K562 (cell line): ENCODE data around the gene ATL2. TPM values are rescaled to one million over a fixed set of nuclear protein-coding genes. Genes with fewer than 3 reads are reported as not detected.

Source experiments
- ATAC-seq: fragments of 200-7000 bp; cut with Tn5 transposase; 3 replicates; pipeline ENCODE4 v1.9.1; 2020; ENCODE audit warnings: moderate library complexity
- BruUV-seq: library from RNA; stranded (reverse); fragments of 400-500 nt; replicated peaks from 2 replicates; lab custom pipeline; 2021; lab: Mats Ljungman, UMichigan
- CTCF ChIA-PET: fragments of 300-600 bp; formaldehyde crosslinking; extraction: SDS; loops from one replicate; lab custom pipeline; 2021; ENCODE audit warnings: low intra/inter-chr PET ratio; lab: Yijun Ruan, JAX
- POLR2A ChIA-PET: fragments of 300-600, 350-650 bp; sonication (Branson Sonifier 250); formaldehyde crosslinking; extraction: SDS; loops from one replicate; lab custom pipeline; 2021; ENCODE audit warnings: antibody characterized with exemption, inconsistent platforms; lab: Yijun Ruan, JAX
- DNase-seq, 4 experiments: peaks; one replicate each; pipeline versions ENCODE4 v3.0.0 to v3.0.0-alpha.2; 2011 to 2018; ENCODE audit warnings: low spot score in 3 of 4, mixed read lengths in 3 of 4; ENCODE audit errors: extremely low read depth in 1 of 4
- FAIRE-seq: peaks from 2 replicates; lab custom pipeline; 2011; peaks lifted over from hg19 to GRCh38; lab: Jason Lieb, UNC
- H2AFZ ChIP-seq: 2 replicates; pipeline ENCODE4 v1.6.0; 2011; ENCODE audit warnings: low read depth, low read length, control low read depth, inconsistent platforms
- H3K27ac ChIP-seq: fragments of 200-600 bp; 3 replicates; pipeline ENCODE4 v1.8.0; 2011; ENCODE audit warnings: low read depth, mild to moderate bottlenecking, control low read depth, inconsistent platforms, low read length, moderate library complexity, mixed read lengths; ENCODE audit errors: extremely low read depth
- H3K27me3 ChIP-seq, 2 experiments: fragments of 300-600 bp in 1 of 2; 2 replicates in 1 of 2; 3 replicates in 1 of 2; pipeline versions ENCODE4 v1.6.0 to v1.8.0; 2011; ENCODE audit warnings: inconsistent platforms in 2 of 2, low read length in 2 of 2, mild to moderate bottlenecking in 1 of 2, mixed read lengths in 1 of 2, moderate library complexity in 1 of 2; ENCODE audit not compliant: control insufficient read depth in 2 of 2, insufficient read depth in 2 of 2
- H3K36me3 ChIP-seq: fragments of 300-600 bp; 3 replicates; pipeline ENCODE4 v1.8.0; 2011; ENCODE audit warnings: mild to moderate bottlenecking, low read length, inconsistent platforms; ENCODE audit not compliant: control insufficient read depth, insufficient read depth
- H3K4me1 ChIP-seq, 2 experiments: fragments of 200-600 bp in 1 of 2; replicated peaks in 1 of 2; 2 replicates in 1 of 2; 3 replicates in 1 of 2; pipeline versions ENCODE4 v1.5.1 to v1.8.0; 2011; ENCODE audit warnings: inconsistent platforms in 2 of 2, low read length in 2 of 2, mild to moderate bottlenecking in 1 of 2, mixed read lengths in 1 of 2, moderate library complexity in 1 of 2; ENCODE audit not compliant: control insufficient read depth in 2 of 2, insufficient read depth in 2 of 2
- H3K4me2 ChIP-seq: 2 replicates; pipeline ENCODE4 v1.6.1; 2011; ENCODE audit warnings: low read length, control low read depth, inconsistent platforms, mixed read lengths; ENCODE audit not compliant: insufficient read depth
- H3K4me3 ChIP-seq: fragments of 200-600 bp; sonication (generic), shearing (Covaris generic); 2 replicates; pipeline ENCODE4 v1.5.1; 2016; ENCODE audit warnings: control low read depth, inconsistent platforms
- H3K79me2 ChIP-seq: fragments of 200-600 bp; 3 replicates; pipeline ENCODE4 v1.8.0; 2011; ENCODE audit warnings: low read length, inconsistent platforms; ENCODE audit not compliant: control insufficient read depth, insufficient read depth
- H3K9ac ChIP-seq, 2 experiments: 2 replicates each; pipeline versions ENCODE4 v1.6.0 to v1.6.1; 2011; ENCODE audit warnings: low read depth in 2 of 2, low read length in 2 of 2, control low read depth in 1 of 2, inconsistent platforms in 1 of 2, mild to moderate bottlenecking in 1 of 2, mixed read lengths in 1 of 2; ENCODE audit not compliant: insufficient read depth in 1 of 2
- H3K9me1 ChIP-seq: one replicate; pipeline ENCODE4 v1.6.0; 2011; ENCODE audit warnings: inconsistent platforms, mild to moderate bottlenecking, low read length, moderate library complexity; ENCODE audit not compliant: control insufficient read depth, insufficient read depth
- H3K9me3 ChIP-seq: replicated peaks from 2 replicates; pipeline ENCODE4 v1.5.1; 2011; ENCODE audit warnings: low read depth, low read length, inconsistent platforms; ENCODE audit not compliant: control insufficient read depth, insufficient read depth
- H4K20me1 ChIP-seq: replicated peaks from 2 replicates; pipeline ENCODE4 v1.6.1; 2011; ENCODE audit warnings: low read length, inconsistent platforms, mixed read lengths; ENCODE audit not compliant: control insufficient read depth, insufficient read depth
- ARHGAP35 ChIP-seq: fragments of 450-650 bp; IDR thresholded peaks from 2 replicates; pipeline ENCODE4 v1.6.1; 2018; ENCODE audit not compliant: partially characterized antibody
- ETS2 ChIP-seq: IDR thresholded peaks from 2 replicates; pipeline ENCODE4 v1.6.1; 2016; ENCODE audit warnings: borderline replicate concordance, missing genetic modification characterization, mild to moderate bottlenecking, moderate library complexity, missing compliant biosample characterization; ENCODE audit not compliant: poor library complexity, severe bottlenecking
- HMGN3 ChIP-seq: IDR thresholded peaks from 2 replicates; pipeline ENCODE4 v1.6.1; 2011; ENCODE audit warnings: borderline replicate concordance, low read depth, mild to moderate bottlenecking, mixed read lengths, low read length; ENCODE audit not compliant: insufficient read length; ENCODE audit errors: extremely low read depth
- POLR2A ChIP-seq: fragments of 450-650 bp; conservative IDR thresholded peaks from 2 replicates; pipeline ENCODE4 v1.6.1; 2016
- POLR2AphosphoS5 ChIP-seq: IDR thresholded peaks from 2 replicates; pipeline ENCODE4 v1.6.1; 2011; ENCODE audit warnings: mild to moderate bottlenecking, low read depth, low read length, moderate library complexity; ENCODE audit not compliant: control insufficient read depth, insufficient read depth
- POLR2G ChIP-seq: fragments of 200-400 bp; formaldehyde crosslinking; IDR thresholded peaks from 2 replicates; pipeline ENCODE4 v1.6.1; 2017; ENCODE audit warnings: low read depth, mild to moderate bottlenecking, antibody characterized with exemption, low read length, moderate library complexity
- RFX5 ChIP-seq: IDR thresholded peaks from 2 replicates; pipeline ENCODE4 v1.6.1; 2011; ENCODE audit warnings: low read depth, mild to moderate bottlenecking, improper control_type of control experiment, low read length
- SUPT5H ChIP-seq: fragments of 450-650 bp; IDR thresholded peaks from 2 replicates; pipeline ENCODE4 v1.6.1; 2016
- ZBTB11 ChIP-seq, 3 experiments: fragments of 200-800 bp in 1 of 3; fragments of 250-450 bp in 1 of 3; fragments of 450-650 bp in 1 of 3; sonication (Bioruptor Pico) in 1 of 3; sonication (Bioruptor generic) in 1 of 3; formaldehyde crosslinking in 1 of 3; IDR thresholded peaks; 2 replicates each; pipeline versions ENCODE4 v1.6.1 to v1.8.0; 2016 to 2022; ENCODE audit warnings: mild to moderate bottlenecking in 2 of 3, missing genetic modification characterization in 2 of 3, missing compliant biosample characterization in 1 of 3, moderate library complexity in 1 of 3
- ZNF184 ChIP-seq: sonication (generic); formaldehyde crosslinking; IDR thresholded peaks from 2 replicates; pipeline ENCODE4 v1.5.0; 2020; ENCODE audit warnings: missing genetic modification reagents
- ZNF717 ChIP-seq: fragments of 250-450 bp; sonication (Bioruptor Pico); IDR thresholded peaks from 2 replicates; pipeline ENCODE4 v1.5.0; 2021
- WGBS: fragments of 100-300 bp; shearing (Covaris generic); methylation state at CpG from one replicate; pipeline ENCODE4 v1.1.6; 2016; ENCODE audit warnings: low coverage, mixed read lengths; ENCODE audit not compliant: insufficient coverage; ENCODE audit errors: missing lambda C conversion rate; 5-methylcytosine and 5-hydroxymethylcytosine counted together
- in situ Hi-C: fragments of 300-500 bp; cut with MboI; formaldehyde crosslinking; loops from 4 replicates; pipeline ENCODE4 v1.15.0; 2018; ENCODE audit warnings: inconsistent platforms, mixed read lengths
- intact Hi-C: fragments of 100-400 bp; cut with micrococcal nuclease; formaldehyde crosslinking; loops from 2 replicates; pipeline ENCODE4 v1.14.2; 2022
- polyA plus RNA-seq, 8 experiments: library from polyadenylated mRNA; depleted of rRNA in 4 of 8; stranded (reverse) in 5 of 8; unstranded in 3 of 8; fragments of >200 nt; fragmentation: Nextera tagmentation in 2 of 8; fragmentation: Illumina TruSeq in 1 of 8; extraction: Ambion mirVana in 2 of 8; extraction: Trizol in 1 of 8; gene quantifications; 2 replicates each; pipeline versions ENCODE4 v1.2.1 to v1.2.3, GENCODE V29; 2011 to 2014; ENCODE audit warnings: inconsistent platforms in 1 of 8, missing spikeins in 1 of 8
- total RNA-seq, 7 experiments: library from RNA; depleted of rRNA in 6 of 7; stranded (reverse); fragments of >200 nt in 6 of 7; fragmentation: Illumina TruSeq in 2 of 7; extraction: Trizol in 2 of 7; gene quantifications; 2 replicates each; pipeline versions ENCODE4 v1.2.1 to v1.2.3, GENCODE V29; 2011 to 2021; ENCODE audit warnings: low replicate concordance in 1 of 7

The ATL2 gene
- total and polyA plus RNA-seq, 9 of the 15 experiments (the other 6 are each of a cell fraction or from before 2014, with no cell fraction given), result 12.0 to 80.8 (median 70.2) TPM

- no TSS peak for BruUV-seq
- intact Hi-C loops, result no loop called here
- no peaks in the 10 kb centered on the region for H3K4me1 ChIP-seq
- in situ Hi-C loops, result no loop called here
- no peak overlapping the region for H3K9ac ChIP-seq
- 0 out of 5 replicates have a peak, but pooled peaks cover 0 to under 1% of the 10 kb centered on the region in 2 experiments for H3K27me3 ChIP-seq
- ATAC-seq (no peak), FAIRE-seq (no peak), DNase-seq (no peak)
- H3K9me1 ChIP-seq, result no peaks in the 10 kb centered on the region
- no peaks in the 10 kb centered on the region for H3K9me3 ChIP-seq
- POLR2A ChIA-PET, result interaction anchor here (0.6 to 1.1 kb wide), 3 partner anchors 16 to 456 kb away, joined by 3 to 4 read pairs (median 3); no protein-coding TSS in a partner anchor
- no peak overlapping the region for H3K4me2 ChIP-seq
- H4K20me1 ChIP-seq, result no peaks in the 10 kb centered on the region
- H3K4me3 ChIP-seq, result no peak overlapping the region
- peaks cover 45% of the 10 kb centered on the region for H3K36me3 ChIP-seq
- no peaks in the 10 kb centered on the region for H3K79me2 ChIP-seq
- no peak overlapping the region for H3K27ac ChIP-seq
- TF ChIP-seq ARHGAP35 (no peak), POLR2A (0 out of 2 replicates have a peak, but pooled peaks have one; percentile 12)
- no peak overlapping the region for H2AFZ ChIP-seq
- CTCF ChIA-PET, result no interaction called here
Observed at GRCh38 chr2:38294597-38294996, 82.5 kb downstream of the ATL2 start.

- Histone ChIP-seq H3K79me2 (no peaks in the 10 kb centered on the region), H3K36me3 (peaks cover 33% of the 10 kb centered on the region), H3K4me3 (no peak overlapping the region), H3K9ac (no peak overlapping the region), H2AFZ (no peak overlapping the region), H4K20me1 (no peaks in the 10 kb centered on the region), H3K27ac (no peak overlapping the region), H3K9me3 (no peaks in the 10 kb centered on the region), H3K9me1 (no peaks in the 10 kb centered on the region), H3K27me3 (0 out of 5 replicates have a peak, but pooled peaks cover 0 to 2% of the 10 kb centered on the region in 2 experiments), H3K4me1 (no peaks in the 10 kb centered on the region), H3K4me2 (no peak overlapping the region)
- TF ChIP-seq ZNF717 (CRISPR knock-in tag) (no peak), RFX5 (no peak), ZBTB11 (CRISPR knock-in tag; IDR thresholded peaks at IDR 0.05) (no peak), SUPT5H (peak; percentile 31; the same call in 1 of the 2 replicates), POLR2G (0 out of 2 replicates have a peak, but pooled peaks have one; percentile 8), POLR2A (peak; percentile 65), POLR2AphosphoS5 (peak; percentile 24; the same call in 1 of the 2 replicates), ETS2 (no peak), HMGN3 (no peak), ZNF184 (no peak)
- FAIRE-seq (no peak), DNase-seq (no peak), ATAC-seq (peak; percentile 61)
- no TSS peak for BruUV-seq
- ChIA-PET CTCF (no interaction called here), POLR2A (interaction anchor here (0.6 to 1.1 kb wide), 4 partner anchors 19 to 1174 kb away, joined by 3 to 5 read pairs (median 4); no protein-coding TSS in a partner anchor)
- intact Hi-C loops (no loop called here), in situ Hi-C loops (no loop called here)
- 76% methylated on average over 7 of the region's 7 CpGs for WGBS
Observed at GRCh38 chr2:38293152-38293865, 83.8 kb downstream of the ATL2 start.
